Activated T-helper 1 cell treated with anti-CD3 and anti-CD28 coated beads, Interleukin-12 subunit alpha, Interleukin-12 subunit beta, Interleukin-2, Interleukin-4 antibody, amounts not matched to agents 30 ng/mL and 10 ng/mL and 1 ng/mL, durations not matched to agents 14 hours and 24 hours and 36 hours (primary cell): ENCODE results near the gene KLHL41. TPM values are rescaled to one million over a fixed set of nuclear protein-coding genes. Genes with fewer than 3 reads are reported as not detected.
A peak's percentile ranks its signal among the peaks of the same experiment; 100 is the strongest.

Experiments
- DNase-seq: peaks from one replicate; pipeline ENCODE4 v3.0.0; 2021; ENCODE audit warnings: low spot score
- H3K27ac Mint-ChIP-seq: one replicate; pipeline ENCODE4 v1.8.0; 2021; ENCODE audit warnings: mild to moderate bottlenecking, mixed read lengths
- H3K27me3 Mint-ChIP-seq: one replicate; pipeline ENCODE4 v1.8.0; 2022; ENCODE audit warnings: mild to moderate bottlenecking, moderate library complexity, mixed read lengths; ENCODE audit not compliant: insufficient read depth
- H3K36me3 Mint-ChIP-seq: one replicate; pipeline ENCODE4 v1.8.0; 2021; ENCODE audit warnings: low read depth, mixed read lengths
- H3K4me1 Mint-ChIP-seq: one replicate; pipeline ENCODE4 v1.8.0; 2021; ENCODE audit warnings: low read depth, mixed read lengths
- H3K4me3 Mint-ChIP-seq: one replicate; pipeline ENCODE4 v1.8.0; 2021; ENCODE audit warnings: mild to moderate bottlenecking, moderate library complexity, mixed read lengths
- H3K9me3 Mint-ChIP-seq: one replicate; pipeline ENCODE4 v1.8.0; 2021; ENCODE audit warnings: mixed read lengths
- intact Hi-C: fragments of 100-400 bp; cut with micrococcal nuclease; formaldehyde crosslinking; loops from one replicate; pipeline ENCODE4 v1.15.1; 2024
- total RNA-seq: library from RNA; stranded (reverse); gene quantifications from 2 replicates; pipeline ENCODE4 v1.2.3, GENCODE V29; 2022

Gene KLHL41
- total RNA-seq, 1 donor from 2014 or later: not detected

GRCh38 chr2:169480079-169480465 lies 29.4 kb upstream of the KLHL41 start:
- Mint-ChIP-seq H3K27ac (no peak overlapping the region), H3K36me3 (peaks cover 2% of the 10 kb centered on the region), H3K4me3 (peak overlapping the region; percentile 88), H3K27me3 (peaks cover 2% of the 10 kb centered on the region), H3K9me3 (no peaks in the 10 kb centered on the region), H3K4me1 (peaks cover 14% of the 10 kb centered on the region)
- intact Hi-C loops: no loop called here
- no peak for DNase-seq

DNA sequence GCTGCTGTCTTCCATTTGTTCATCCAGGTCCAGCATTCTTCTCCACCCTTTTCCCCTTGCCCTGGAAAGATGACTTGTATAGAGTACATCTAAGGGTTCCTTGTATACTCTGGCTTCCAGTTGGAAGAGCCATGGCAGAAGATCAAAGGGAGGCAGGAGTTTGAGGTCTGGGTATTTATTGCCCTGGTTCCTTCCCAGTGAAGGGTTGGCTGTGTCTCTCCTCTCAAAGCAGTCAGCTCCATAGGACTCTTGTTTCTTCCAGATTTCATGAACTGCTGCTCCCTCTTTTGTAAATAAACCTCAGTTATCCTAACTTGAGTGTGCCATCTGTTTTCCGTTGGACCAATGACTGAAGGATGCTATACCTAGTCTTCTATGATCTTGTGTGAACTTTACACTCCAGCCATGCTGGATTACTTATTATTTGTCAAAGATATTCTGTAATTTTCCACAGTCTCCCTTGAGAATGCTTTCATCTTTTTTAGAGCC lies 23.8 kb upstream of the KLHL41 start:
- Mint-ChIP-seq H3K4me1 (no peaks in the 10 kb centered on the region), H3K27ac (no peak overlapping the region), H3K27me3 (no peaks in the 10 kb centered on the region), H3K36me3 (peaks cover 2% of the 10 kb centered on the region), H3K9me3 (no peaks in the 10 kb centered on the region), H3K4me3 (no peak overlapping the region)
- intact Hi-C loops: no loop called here
- no peak for DNase-seq

- intact Hi-C loops: no loop called here
- no peak overlapping the region for H3K27ac Mint-ChIP-seq
- H3K4me1 Mint-ChIP-seq: no peaks in the 10 kb centered on the region
- no peaks in the 10 kb centered on the region for H3K9me3 Mint-ChIP-seq
- no peaks in the 10 kb centered on the region for H3K27me3 Mint-ChIP-seq
- H3K4me3 Mint-ChIP-seq: no peak overlapping the region
- peaks cover 2% of the 10 kb centered on the region for H3K36me3 Mint-ChIP-seq
- no peak for DNase-seq
Measured at GRCh38 chr2:169486487-169486886, 23.0 kb upstream of the KLHL41 start.

DNA sequence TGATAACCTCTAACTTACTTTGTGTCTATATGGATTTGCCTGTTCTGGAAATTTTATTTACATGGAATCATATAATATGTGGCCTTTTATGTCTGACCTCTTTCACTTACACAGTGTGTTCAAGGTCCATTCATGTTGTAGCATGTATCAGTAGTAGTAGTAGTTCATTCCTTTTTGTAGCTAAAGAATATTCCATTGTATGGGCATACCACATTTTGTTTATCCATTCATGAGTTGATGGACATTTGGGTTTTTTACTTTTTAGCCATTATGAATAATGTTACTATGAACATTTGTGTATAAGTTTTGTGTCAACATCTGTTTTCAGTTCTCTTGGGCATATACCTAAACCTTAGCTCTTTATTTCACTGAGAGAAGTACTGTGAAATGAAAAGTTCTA lies 18.7 kb upstream of the KLHL41 start:
- no peaks in the 10 kb centered on the region for H3K27me3 Mint-ChIP-seq

GRCh38 chr2:169491378-169491777 lies 18.1 kb upstream of the KLHL41 start:
- intact Hi-C loops: no loop called here
- no peaks in the 10 kb centered on the region for H3K9me3 Mint-ChIP-seq
- H3K36me3 Mint-ChIP-seq: no peaks in the 10 kb centered on the region
- no peak overlapping the region for H3K4me3 Mint-ChIP-seq
- H3K27me3 Mint-ChIP-seq: no peaks in the 10 kb centered on the region
- H3K27ac Mint-ChIP-seq: no peak overlapping the region
- no peaks in the 10 kb centered on the region for H3K4me1 Mint-ChIP-seq
- DNase-seq: no peak

More for the DNA sequence above, 18.7 kb upstream of the KLHL41 start:
- intact Hi-C loops: no loop called here
- no peaks in the 10 kb centered on the region for H3K4me1 Mint-ChIP-seq
- H3K4me3 Mint-ChIP-seq: no peak overlapping the region
- DNase-seq: no peak
- H3K27ac Mint-ChIP-seq: no peak overlapping the region
- no peaks in the 10 kb centered on the region for H3K36me3 Mint-ChIP-seq
- H3K9me3 Mint-ChIP-seq: no peaks in the 10 kb centered on the region

DNA sequence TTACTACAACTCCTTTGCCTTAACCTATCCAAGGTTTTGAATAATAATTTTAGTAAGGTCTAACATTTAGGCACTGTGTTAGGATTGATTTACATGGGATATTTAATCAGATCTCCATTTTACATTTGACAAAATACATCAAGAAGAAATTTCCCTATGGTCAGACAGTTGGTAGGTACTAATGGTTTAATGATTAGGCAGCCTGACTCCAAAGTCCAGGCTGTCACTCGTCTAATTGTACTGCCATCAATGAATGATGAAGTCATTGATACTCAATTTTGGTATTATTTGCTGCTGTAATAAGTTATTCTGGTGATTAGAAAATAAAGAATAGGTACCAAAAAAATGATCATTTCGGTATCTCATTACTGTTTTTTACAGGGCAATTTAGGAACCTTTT lies 16.1 kb upstream of the KLHL41 start:
- Mint-ChIP-seq H3K36me3 (no peaks in the 10 kb centered on the region), H3K4me1 (no peaks in the 10 kb centered on the region)
- intact Hi-C loops: no loop called here

DNA sequence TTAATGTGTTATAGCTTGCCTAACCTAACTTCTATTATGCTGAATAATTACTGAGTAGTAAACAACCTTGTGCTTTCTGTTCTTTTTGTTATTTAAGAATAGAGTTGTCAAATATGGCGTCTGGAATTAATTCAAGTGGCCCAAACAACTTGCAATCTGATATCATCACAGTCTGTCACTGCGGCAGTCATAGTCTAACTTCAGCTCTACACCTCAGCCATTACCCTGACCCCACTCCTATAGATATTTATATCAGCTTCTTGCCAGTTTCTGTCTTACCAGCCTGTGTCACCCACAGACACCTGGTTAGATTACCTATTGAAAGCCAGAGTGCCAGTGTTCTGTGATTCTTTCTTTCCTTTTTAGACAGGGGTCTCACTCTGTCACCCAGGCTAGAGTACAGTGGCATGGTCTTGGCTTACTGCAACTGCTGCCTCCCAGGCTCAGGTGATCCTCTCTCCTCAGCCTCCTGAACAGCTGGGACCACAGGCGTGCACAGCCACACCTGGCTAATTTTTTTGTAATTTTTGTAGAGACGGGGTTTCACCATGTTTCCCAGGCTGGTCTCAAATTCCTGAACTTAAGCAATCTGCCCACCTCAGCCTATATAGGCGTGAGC lies 14.1 kb upstream of the KLHL41 start:
- Mint-ChIP-seq H3K27me3 (no peaks in the 10 kb centered on the region), H3K4me1 (no peaks in the 10 kb centered on the region), H3K9me3 (no peaks in the 10 kb centered on the region), H3K36me3 (no peaks in the 10 kb centered on the region), H3K27ac (no peak overlapping the region), H3K4me3 (no peak overlapping the region)
- DNase-seq: no peak
- intact Hi-C loops: no loop called here

More for the DNA sequence above, 16.1 kb upstream of the KLHL41 start:
- Mint-ChIP-seq H3K4me3 (no peak overlapping the region), H3K9me3 (no peaks in the 10 kb centered on the region), H3K27ac (no peak overlapping the region), H3K27me3 (no peaks in the 10 kb centered on the region)
- no peak for DNase-seq

DNA sequence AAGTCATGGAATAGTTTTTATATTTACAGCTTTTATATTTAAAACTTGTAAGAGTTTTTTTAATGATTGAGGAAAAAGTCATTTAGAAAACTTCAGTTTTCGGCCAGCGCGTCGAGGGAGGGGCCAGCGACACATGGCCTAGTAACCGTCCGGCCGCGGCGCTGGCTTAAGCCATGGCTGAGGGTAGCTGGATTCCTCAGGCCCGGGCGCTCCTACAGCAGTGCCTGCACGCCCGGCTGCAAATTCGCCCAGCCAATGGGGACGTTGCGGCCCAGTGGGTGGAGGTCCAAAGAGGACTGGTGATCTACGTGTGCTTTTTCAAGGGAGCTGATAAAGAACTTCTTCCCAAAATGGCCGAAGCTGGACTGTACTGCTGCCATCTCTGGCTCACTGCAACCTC lies 4.9 kb upstream of the KLHL41 start:
- Mint-ChIP-seq H3K9me3 (no peaks in the 10 kb centered on the region), H3K36me3 (no peaks in the 10 kb centered on the region), H3K27me3 (no peaks in the 10 kb centered on the region), H3K27ac (no peak overlapping the region), H3K4me1 (peaks cover 10% of the 10 kb centered on the region), H3K4me3 (no peak overlapping the region)
- no peak for DNase-seq
- intact Hi-C loops: no loop called here

GRCh38 chr2:169507698-169508097 lies 1.8 kb upstream of the KLHL41 start:
- intact Hi-C loops: no loop called here
- H3K4me3 Mint-ChIP-seq: no peak overlapping the region
- H3K27ac Mint-ChIP-seq: no peak overlapping the region
- H3K36me3 Mint-ChIP-seq: no peaks in the 10 kb centered on the region
- H3K4me1 Mint-ChIP-seq: peaks cover 10% of the 10 kb centered on the region
- H3K9me3 Mint-ChIP-seq: no peaks in the 10 kb centered on the region
- H3K27me3 Mint-ChIP-seq: peaks cover 4% of the 10 kb centered on the region
- no peak for DNase-seq

DNA sequence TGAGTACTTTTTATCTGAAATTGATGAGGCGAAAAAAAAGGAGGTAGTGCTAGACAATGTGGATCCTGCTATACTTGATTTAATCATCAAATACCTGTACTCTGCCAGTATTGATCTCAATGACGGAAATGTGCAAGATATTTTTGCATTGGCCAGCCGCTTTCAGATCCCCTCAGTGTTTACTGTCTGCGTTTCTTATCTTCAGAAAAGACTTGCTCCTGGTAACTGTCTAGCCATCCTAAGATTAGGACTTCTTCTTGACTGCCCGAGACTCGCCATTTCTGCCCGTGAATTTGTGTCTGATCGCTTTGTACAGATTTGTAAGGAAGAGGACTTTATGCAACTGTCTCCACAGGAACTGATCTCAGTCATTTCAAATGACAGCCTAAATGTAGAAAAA lies 453 bp downstream of the KLHL41 start:
- H3K27me3 Mint-ChIP-seq: peaks cover 10% of the 10 kb centered on the region
- H3K9me3 Mint-ChIP-seq: no peaks in the 10 kb centered on the region
- DNase-seq: no peak
- H3K4me3 Mint-ChIP-seq: no peak overlapping the region
- H3K36me3 Mint-ChIP-seq: no peaks in the 10 kb centered on the region
- H3K4me1 Mint-ChIP-seq: peaks cover 10% of the 10 kb centered on the region
- H3K27ac Mint-ChIP-seq: no peak overlapping the region
- intact Hi-C loops: no loop called here

- intact Hi-C loops: no loop called here
- H3K4me3 Mint-ChIP-seq: no peak overlapping the region
- H3K9me3 Mint-ChIP-seq: no peaks in the 10 kb centered on the region
- H3K27ac Mint-ChIP-seq: no peak overlapping the region
- DNase-seq: no peak
- H3K27me3 Mint-ChIP-seq: peaks cover 12% of the 10 kb centered on the region
- no peaks in the 10 kb centered on the region for H3K36me3 Mint-ChIP-seq
- H3K4me1 Mint-ChIP-seq: peaks cover 10% of the 10 kb centered on the region
Measured at GRCh38 chr2:169510496-169510895, 994 bp downstream of the KLHL41 start.

DNA sequence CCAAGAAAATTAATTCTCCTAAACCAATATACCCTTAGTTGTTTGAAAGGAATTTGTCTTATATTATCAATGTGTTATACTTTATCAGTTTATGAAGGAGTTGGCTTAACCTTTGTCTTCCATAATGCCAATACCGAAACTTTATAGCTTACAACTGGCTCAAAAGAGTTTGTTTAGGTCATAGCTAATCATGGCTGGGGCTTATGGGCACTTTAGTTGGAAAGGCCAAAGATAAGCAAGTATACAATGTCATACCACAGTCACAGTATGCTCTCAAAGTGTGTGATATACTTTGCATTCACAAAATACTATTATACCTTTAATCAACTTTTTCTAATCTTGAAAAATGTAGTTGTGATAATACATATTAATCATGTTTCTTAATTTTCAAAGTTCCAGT lies 2.3 kb downstream of the KLHL41 start:
- intact Hi-C loops: no loop called here

GRCh38 chr2:169512525-169512924 lies 3.0 kb downstream of the KLHL41 start:
- H3K36me3 Mint-ChIP-seq: no peaks in the 10 kb centered on the region
- H3K4me3 Mint-ChIP-seq: no peak overlapping the region
- no peaks in the 10 kb centered on the region for H3K9me3 Mint-ChIP-seq
- intact Hi-C loops: no loop called here
- no peak overlapping the region for H3K27ac Mint-ChIP-seq
- DNase-seq: no peak
- peaks cover 14% of the 10 kb centered on the region for H3K27me3 Mint-ChIP-seq
- H3K4me1 Mint-ChIP-seq: peaks cover 6% of the 10 kb centered on the region

More for the DNA sequence above, 2.3 kb downstream of the KLHL41 start:
- no peaks in the 10 kb centered on the region for H3K36me3 Mint-ChIP-seq
- peaks cover 10% of the 10 kb centered on the region for H3K4me1 Mint-ChIP-seq
- peaks cover 14% of the 10 kb centered on the region for H3K27me3 Mint-ChIP-seq
- H3K9me3 Mint-ChIP-seq: no peaks in the 10 kb centered on the region
- no peak overlapping the region for H3K4me3 Mint-ChIP-seq
- DNase-seq: no peak
- H3K27ac Mint-ChIP-seq: no peak overlapping the region

DNA sequence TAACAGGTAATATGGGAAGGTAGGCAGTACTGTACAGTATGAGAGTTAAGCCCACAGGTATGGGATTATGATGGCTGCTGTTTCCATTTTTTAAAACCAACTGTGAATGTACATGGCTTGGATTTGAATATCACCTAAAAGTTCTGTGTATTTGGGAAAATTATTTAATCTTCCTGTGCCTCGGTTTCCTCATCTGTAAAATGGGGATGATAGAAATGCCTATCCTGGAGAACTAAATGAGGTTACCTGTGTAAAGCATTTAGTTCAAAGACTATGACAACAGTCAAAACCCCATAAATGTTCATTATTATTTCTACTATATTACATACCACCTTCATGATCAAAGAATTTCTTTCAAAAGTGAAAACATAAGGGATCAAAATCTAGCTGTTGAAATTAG lies 3.6 kb downstream of the KLHL41 start:
- Mint-ChIP-seq H3K9me3 (no peaks in the 10 kb centered on the region), H3K36me3 (no peaks in the 10 kb centered on the region), H3K27me3 (peaks cover 14% of the 10 kb centered on the region), H3K27ac (no peak overlapping the region), H3K4me1 (peaks cover under 1% of the 10 kb centered on the region), H3K4me3 (no peak overlapping the region)
- no peak for DNase-seq
- intact Hi-C loops: no loop called here
